HG02798 (cell line): Measurements from ENCODE around the gene NEMP2.

Experiments
- ATAC-seq: cut with Tn5 transposase; IDR thresholded peaks from one replicate; pipeline ENCODE4 v1.9.1; 2021; ENCODE audit warnings: mild to moderate bottlenecking; ENCODE audit not compliant: unreplicated experiment, poor library complexity

The NEMP2 gene

DNA sequence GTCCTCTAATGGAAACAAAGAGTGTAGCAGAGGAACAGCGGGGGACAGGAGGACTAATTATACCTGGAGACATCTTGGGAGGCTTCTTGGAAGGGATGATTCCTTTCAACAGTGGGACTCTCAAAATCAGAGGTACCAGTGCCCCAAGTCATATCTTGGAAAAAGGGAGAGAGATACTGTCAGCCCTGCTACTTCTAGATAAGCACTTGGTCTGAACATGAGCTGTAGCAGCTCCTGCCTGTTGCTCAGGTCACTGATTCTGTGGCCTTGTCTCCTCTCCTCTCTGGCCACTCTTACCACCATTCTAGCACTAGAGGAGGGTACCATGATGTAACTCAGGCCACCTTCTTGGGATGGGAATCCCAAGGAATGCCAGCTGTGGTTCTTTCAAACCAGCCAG is 71.9 kb downstream of the NEMP2 start:
- ATAC-seq, result no peak

DNA sequence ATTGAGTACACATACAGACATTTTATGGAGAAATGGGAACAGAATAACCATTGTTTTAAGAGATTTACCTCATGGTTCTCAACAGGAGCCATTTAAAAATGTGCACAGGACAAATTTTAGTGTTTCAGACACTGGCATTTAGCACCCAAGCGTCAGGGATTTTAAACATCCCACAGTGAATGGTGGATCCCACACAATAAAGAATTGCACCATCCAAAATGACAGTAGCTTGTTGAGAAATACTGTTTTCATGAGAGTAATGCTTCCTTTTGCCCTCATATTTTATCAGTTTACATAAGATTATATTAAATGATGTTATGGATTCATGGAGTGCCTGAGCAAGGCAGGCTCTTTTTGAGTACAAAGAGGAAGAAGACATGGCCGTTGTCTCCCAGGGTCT is 72.3 kb downstream of the NEMP2 start:
- ATAC-seq, result no peak

DNA sequence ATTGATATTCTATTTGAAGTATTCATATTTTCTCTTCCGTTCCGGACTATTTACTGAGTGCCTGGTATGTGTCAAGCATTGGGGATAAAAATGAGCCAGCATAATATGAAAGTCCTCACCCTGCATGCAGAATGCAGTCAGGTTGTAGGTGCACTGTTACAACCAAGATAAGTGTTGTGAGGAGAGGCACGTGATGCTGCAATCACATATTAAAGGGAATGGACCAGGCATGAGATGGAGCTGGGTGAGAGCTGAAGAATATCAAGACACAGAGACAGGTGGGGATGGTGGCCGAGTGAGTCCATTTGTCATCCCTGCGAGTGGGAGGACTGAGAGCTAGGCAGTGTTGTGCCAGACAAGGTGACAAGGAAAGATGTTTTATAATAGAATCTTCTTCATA is 74.0 kb downstream of the NEMP2 start:
- ATAC-seq, result no peak

DNA sequence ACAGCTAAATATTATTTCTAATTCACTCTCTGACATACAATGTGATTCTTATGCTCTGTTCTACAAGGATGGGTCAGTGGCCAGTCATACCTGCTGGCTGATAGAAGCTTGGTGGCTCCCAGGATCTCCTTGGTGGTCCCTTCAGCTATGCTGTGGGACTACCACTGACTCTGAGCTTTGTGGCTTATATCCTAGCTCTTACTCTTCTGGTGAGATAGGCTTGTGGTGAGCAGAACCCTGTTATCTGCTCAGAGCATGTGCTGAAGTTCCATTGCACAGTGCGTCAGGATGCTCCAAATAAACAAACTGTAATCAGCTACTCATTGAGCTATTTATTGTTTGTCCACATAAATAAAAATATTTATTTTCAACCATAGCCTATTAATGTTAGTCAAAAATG is 74.6 kb downstream of the NEMP2 start:
- no peak for ATAC-seq

DNA sequence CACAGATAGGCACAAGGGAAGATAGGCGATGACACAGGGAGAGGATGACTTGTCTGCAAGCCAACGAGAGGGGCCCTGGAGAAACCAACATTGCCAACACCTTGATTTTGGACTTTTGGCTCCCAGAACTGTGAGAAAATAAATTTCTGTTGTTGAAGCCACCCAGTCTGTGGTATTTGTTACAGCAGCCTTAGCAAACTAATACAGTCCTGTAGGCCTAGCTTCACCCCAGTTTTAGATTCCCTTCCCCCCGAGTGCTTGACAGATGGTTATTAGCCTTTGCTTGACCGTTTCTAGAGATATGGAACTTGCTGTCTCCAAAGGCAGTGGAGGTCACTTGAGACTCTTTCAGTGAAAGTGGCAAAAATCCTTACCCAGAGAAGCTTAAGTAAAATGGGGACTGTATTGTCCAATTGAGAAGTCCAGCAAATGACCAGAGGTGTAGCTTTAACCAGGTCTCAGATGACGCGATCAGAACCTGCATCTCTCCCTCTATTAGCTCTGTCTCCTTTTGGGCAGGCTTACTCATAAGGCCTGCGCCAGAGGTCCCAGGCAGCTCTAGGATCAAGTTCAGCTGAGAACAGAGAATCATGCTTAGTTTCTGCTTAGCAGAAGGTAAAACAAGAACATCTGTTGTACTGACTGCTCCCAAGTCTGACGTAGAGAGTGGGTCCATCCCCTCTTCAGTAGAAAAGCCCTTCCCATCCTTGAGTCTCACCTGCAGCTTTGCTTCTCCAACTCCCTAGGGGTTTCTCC is 76.0 kb downstream of the NEMP2 start:
- no peak for ATAC-seq

- no peak for ATAC-seq
These were observed 77.3 kb downstream of the NEMP2 start for GRCh38 chr2:190457256-190457655.

- no peak for ATAC-seq
These were observed 77.7 kb downstream of the NEMP2 start for GRCh38 chr2:190456833-190457232.

- ATAC-seq, result no peak
These were observed 79.0 kb downstream of the NEMP2 start for GRCh38 chr2:190455358-190456095.

- no peak for ATAC-seq
These were observed 79.7 kb downstream of the NEMP2 start for GRCh38 chr2:190454795-190455194.
